ENCODE results near the gene PPID.
"Not testable (repeated sequence)": the region's sequence is repeated elsewhere in the genome, so short reads cannot be mapped to it uniquely, and the experiment has no call there.

The PPID gene

DNA sequence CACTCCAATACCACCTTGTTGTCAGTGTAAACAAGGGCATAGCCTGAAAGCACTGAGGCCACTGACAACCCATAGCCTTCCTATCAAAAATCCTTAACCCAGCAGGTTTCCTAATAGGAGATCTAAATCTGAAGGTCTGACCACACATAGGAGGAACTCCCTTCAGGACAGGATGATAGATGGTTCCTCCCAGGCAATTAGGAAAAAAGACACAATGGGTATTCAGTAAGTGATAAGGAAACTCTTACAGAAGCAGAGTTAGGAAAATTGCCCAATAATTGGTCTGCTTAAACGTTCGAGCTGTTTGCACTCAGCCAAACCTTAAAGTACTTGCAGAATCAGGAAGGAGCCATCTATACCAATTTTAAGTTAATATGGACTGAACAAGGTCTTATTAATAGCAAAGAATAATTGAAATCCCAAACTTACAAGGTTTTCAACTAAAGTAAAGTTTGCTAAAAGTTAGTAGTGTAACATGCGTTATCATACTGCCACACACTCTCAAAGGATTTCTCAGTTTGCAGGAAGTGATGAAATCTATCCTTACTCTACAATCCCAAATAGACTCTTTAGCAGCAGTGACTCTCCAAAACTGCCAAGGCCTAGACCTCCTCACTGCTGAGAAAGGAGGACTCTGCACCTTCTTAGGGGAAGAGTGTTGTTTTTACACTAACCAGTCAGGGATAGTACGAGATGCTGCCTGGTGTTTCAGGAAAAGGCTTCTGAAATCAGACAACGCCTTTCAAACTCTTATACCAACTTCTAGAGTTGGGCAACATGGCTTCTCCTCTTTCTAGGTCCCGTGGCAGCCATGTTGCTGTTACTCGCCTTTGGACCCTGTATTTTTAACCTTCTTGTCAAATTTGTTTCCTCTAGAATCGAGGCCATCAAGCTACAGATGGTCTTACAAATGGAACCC lies 59.2 kb downstream of the PPID start:
- peak overlapping the region; percentile 4 for H3K27ac Mint-ChIP-seq
- H3K9me3 Mint-ChIP-seq, H3K4me3 Mint-ChIP-seq, H3K27me3 Mint-ChIP-seq, H3K4me1 Mint-ChIP-seq, H3K36me3 Mint-ChIP-seq, ATAC-seq: not testable (repeated sequence)

DNA sequence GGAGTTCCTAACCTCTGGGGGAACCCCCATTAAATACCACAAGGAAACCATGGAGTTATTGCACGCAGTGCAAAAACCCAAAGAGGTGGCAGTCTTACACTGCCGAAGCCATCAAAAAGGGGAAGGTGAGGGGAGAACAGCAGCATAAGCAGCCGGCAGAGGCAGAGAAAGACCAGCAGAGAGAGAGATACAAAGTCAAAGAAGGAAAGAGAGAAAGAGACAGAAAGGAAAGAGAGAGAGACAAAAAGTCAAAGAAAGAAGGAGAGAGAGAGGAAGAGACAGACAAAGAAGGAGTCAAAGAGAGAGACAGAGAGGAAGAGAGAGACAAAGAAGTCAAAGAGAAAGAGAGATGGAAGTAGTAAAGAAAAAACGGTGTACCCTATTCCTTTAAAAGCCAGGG lies 59.9 kb downstream of the PPID start:
- Mint-ChIP-seq H3K27ac (peak overlapping the region; percentile 4), H3K27me3 (peaks cover 15% of the 10 kb centered on the region)
- H3K36me3 Mint-ChIP-seq, H3K9me3 Mint-ChIP-seq, ATAC-seq, H3K4me3 Mint-ChIP-seq, H3K4me1 Mint-ChIP-seq: not testable (repeated sequence)
